HUDEP-2 (cell line): Measurements from ENCODE around the gene TSNAXIP1.

Experiments used
- DNase-seq, 76 experiments: peaks; one replicate each; lab custom pipeline; 2025; ENCODE audit not compliant: unreplicated experiment in 76 of 76; lab: John Stamatoyannopoulos, UW

The TSNAXIP1 gene

GRCh38 chr16:67782567-67783352 is 23.9 kb upstream of the TSNAXIP1 start:
- DNase-seq: no peak

GRCh38 chr16:67783353-67783725 is 23.4 kb upstream of the TSNAXIP1 start:
- DNase-seq: no peak

GRCh38 chr16:67786491-67786890 is 20.2 kb upstream of the TSNAXIP1 start:
- DNase-seq: no peak

DNA sequence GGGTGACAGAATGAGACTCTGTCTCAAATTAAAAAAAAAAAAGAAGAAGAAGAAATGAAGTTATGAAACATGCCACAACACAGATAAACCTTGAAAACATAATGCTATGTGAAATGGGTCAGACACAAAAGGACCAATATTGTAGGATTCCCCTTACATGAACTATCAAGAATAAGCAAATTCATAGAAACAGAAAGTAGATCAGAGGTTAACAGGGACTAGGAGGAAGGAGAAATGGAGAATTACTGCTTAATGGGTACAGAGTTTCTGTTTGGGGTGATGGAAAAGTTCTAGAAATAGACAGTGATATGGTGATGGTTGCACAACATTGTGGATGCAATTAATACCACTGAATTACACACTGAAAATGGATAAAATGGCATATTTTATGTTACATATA is 16.6 kb upstream of the TSNAXIP1 start:
- no peak for DNase-seq

GRCh38 chr16:67796099-67796718 is 10.5 kb upstream of the TSNAXIP1 start:
- peak in 26 of 76 experiments; percentile 7 to 62 (median 26) for DNase-seq

DNA sequence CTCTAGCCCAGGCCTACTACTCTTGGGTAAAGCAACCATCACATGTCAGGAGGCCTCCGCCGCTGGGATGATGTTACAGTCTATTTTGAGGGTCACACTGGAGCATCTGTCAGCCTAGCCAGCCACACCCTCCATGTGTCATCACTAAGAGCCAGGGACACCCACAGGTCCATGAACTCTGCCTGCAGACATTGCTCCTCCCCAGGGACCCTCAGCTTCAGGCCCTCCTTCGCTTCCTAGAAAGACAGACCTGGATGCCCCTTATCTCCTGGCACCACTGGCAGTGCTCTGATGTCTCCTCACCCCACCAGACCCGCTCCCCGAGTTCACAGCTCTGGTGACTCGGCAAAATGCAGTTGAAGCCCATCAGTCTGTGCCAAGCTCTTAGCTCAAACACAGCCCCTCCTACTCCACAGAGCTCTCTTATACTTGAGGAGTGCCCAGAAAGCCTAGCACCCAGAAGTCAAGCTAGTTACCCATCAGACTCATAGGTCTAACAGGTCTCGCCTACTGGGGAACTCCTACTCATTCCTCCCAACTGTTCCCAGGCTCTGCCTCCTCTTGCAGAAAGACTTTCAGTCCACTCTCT is 6.3 kb upstream of the TSNAXIP1 start:
- DNase-seq: peak in 73 of 76 experiments; percentile 22 to 95 (median 76)

DNA sequence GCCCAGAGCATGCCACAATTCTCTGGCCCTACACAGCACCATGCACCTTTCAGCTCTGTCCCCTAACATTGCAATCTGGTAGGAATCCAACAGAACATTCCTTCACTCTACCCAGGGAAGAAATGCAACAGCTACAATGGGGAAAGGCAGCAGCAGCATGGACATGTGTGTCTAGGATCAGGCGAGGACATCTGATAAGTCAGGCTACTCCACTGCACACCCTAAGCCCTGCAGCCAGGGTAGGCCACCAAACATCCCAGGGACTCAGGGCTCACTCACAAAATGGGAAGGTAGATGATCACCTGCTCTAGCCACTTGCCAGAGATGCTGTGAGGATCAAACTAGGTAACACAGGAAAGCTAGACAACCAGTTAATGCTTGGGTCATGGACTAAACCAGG is 5.4 kb upstream of the TSNAXIP1 start:
- DNase-seq: peak in 6 of 76 experiments; percentile 4 to 18 (median 12)

DNA sequence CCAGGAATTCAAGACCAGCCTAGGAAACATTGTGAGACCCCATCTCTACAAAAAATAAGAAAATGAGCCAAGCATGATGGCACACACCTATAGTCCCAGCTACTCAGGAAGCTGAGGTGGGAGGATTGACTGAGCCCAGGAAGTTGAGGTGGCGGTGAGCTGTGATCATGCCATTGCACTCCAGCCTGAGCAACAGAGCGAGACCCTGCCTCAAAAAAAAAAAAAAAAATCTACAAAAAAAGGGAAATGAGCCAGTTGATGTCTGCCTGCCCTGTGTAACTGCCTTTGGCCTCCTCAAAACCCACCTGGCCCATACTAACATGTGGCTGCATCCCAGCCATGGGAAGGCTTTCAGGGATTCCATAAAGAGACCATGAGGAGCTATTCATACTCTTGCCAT is 4.8 kb upstream of the TSNAXIP1 start:
- no peak for DNase-seq

DNA sequence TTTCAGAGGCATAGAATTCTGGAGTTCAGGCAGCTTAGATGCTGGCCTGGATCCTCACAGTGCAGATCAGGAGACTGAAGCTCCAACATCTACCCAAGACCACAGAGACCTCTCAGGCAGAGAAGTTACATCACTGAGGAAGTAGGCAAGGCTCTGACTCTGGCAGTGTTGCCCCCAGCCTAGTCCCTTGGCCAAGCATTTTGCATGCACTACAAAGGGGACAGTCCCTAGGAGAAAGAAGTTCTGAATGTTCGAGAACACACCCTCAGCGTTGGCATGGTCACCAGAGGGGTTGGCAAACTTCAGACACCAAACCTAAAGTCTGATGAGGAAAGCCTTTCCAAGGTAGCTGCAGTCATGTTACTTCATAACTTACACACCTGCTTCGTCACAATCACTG is 2.8 kb upstream of the TSNAXIP1 start:
- DNase-seq: no peak

DNA sequence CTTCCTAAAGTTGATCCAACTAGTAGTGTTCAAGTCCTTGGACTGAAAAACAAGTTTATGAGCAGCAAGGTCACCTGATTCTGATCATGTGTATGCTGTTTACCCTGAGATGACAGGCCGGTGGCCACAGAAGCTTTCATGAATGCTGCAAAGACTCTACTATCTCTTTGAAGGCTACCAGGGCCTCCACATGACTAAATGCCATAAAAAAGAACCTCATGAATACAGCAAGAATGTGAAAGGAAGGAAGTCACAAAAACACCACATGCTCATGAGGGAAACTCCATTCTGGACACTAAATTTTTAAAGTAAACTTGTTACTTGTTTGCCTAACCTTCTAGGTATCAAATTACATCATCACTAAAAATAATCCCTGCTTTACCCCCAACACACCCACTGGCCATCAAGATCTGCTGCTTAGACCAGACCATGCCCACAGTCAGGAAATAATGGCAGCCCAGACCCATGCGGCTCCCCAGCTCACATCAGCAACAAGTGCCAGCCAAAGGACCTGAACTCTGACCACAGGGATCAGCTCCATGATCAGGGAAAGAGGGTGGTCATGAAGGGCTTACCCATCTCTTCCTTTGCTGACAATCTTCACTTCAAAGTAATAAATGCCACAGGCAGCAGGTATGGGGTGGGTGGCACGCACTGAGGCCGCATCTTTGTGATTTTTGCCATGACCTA is 1.7 kb upstream of the TSNAXIP1 start:
- no peak for DNase-seq

DNA sequence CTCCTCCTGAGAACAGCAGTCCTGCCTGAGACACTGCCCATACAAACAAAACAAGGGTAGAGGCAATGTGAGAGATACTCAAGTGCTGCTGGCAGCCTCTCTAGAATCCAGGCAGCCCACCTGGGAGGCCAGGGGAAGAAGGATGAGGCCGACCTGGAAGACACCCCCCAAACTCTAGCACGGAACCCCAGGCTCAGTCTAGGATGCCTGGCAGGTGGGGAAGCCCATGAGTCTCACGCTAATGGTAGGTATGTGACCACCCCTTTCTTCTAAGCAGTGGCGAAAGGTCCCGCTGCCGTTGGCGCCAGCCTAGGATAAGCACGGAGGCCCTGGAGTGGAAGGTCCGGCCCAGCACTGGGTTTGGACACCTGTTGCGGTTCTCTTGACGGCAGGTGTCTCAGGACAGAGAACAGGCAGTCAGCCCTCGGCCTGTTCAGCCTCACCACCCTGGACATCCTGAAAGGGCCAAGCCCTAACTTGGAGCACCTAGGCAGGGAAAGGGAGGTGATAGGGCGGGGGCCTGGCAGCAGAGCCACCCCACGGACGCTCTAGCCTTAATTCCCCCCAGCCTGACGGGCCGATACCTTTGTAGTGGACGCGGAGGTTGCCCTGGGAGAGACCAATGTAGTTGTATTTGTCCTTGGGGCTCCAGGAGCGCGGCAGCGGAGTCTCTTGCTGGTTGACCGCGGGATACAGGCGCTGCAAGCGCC is 816 bp upstream of the TSNAXIP1 start:
- DNase-seq: peak in 2 of 76 experiments; percentile 20 to 72

GRCh38 chr16:67807148-67807682 is 526 bp downstream of the TSNAXIP1 start:
- DNase-seq: no peak

DNA sequence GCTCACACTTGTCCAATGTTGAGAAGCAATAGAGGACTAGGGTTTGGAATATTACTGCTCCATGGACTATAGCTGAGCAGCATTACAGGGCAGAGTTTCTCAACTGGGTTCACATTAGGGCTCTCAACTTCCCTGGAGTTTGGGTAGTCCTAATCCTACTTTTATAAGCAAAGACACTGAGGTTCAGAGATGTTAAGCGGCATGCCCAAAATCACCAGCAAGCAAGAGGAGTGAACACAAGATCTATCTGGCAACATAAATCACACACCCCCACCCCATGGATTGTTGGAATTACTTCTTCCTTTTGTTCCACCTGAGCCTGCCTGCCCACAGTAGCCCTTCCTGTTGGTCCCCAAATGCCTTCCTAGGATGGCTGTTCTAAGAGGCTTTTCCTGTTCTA is 5.2 kb downstream of the TSNAXIP1 start:
- no peak for DNase-seq

DNA sequence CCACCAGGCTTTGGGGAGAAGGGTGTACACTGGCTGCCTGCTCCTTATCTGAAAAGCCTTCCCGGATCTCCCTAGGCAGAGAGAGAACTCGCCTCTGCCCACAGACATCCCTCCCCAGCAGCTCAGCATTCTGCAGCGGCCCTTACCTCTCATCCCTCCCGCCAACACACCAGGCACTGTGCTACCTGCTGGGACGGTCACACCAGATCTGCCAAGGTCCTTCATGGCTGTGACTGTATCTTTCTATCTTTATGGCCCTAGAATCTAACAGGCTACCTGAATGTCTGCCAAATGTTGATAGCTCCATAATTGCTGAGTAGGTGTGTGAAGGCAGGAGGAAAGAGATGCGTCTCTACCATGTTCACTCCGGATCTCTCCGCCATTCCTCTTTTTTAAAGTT is 7.9 kb downstream of the TSNAXIP1 start:
- peak in 1 of 76 experiments; percentile 11 for DNase-seq

- no peak for DNase-seq
These were observed 14.0 kb downstream of the TSNAXIP1 start for GRCh38 chr16:67820608-67821259.

- no peak for DNase-seq
These were observed 15.8 kb downstream of the TSNAXIP1 start for GRCh38 chr16:67822511-67822910.

- no peak for DNase-seq
These were observed 18.4 kb downstream of the TSNAXIP1 start for GRCh38 chr16:67825119-67825518.

- no peak for DNase-seq
These were observed 19.2 kb downstream of the TSNAXIP1 start for GRCh38 chr16:67825906-67826305.

- no peak for DNase-seq
These were observed 22.0 kb downstream of the TSNAXIP1 start for GRCh38 chr16:67828651-67829050.

- DNase-seq: peak in 9 of 76 experiments; percentile 4 to 21 (median 12)
These were observed 26.3 kb downstream of the TSNAXIP1 start for GRCh38 chr16:67833030-67833414.
